ENCODE measurements around the gene ADTRP. TPM values are rescaled to one million over a fixed set of nuclear protein-coding genes. Genes with fewer than 3 reads are reported as not detected.

ADTRP gene
- total RNA-seq, 1 experiment from 2014 or later = 0.86 TPM

DNA sequence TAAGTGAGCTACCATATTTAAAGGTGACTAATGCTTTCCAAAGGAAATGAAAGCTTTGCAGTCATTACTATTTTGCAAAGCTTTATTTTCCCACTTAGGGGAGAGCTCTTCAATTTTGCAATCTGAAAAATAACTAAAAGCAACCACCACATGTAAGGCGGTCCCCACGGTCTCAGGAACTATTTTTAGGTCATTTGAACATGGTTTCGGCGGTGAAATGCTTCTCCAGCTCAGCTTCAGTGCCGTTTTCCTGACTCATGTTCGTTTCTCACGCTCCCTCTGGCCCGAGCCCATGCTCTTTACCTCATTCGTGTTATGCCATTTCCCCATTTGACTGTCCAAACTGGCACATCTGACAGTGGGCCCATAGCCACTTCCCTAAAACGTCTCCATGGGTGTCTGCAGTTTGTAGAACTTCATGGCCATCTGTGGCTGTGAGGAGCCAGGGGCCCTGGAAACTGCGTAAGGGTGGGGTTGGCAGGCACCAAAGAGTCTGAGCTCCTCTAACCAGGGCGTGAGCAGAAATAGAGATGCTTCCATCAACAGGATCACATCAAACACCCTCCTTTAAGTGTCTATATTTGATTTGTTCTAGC is 46.5 kb downstream of the ADTRP start:
- ChIA-PET RAD21 (ENCODE audit: low non-redundant PET in 1 of 2, low total read pairs in 2 of 2, uncharacterized antibody in 2 of 2, unreplicated experiment in 2 of 2) (no interaction called here), CTCF (no interaction called here), POLR2A (no interaction called here)
- H3K79me2 ChIP-seq (ENCODE audit: insufficient read depth, low read length) = no peaks in the 10 kb centered on the region
- no peaks in the 10 kb centered on the region for H3K9me2 ChIP-seq (ENCODE audit: insufficient read depth)
- no TSS peak for BruUV-seq (replicated peaks)
- TF ChIP-seq, protein P1, sequence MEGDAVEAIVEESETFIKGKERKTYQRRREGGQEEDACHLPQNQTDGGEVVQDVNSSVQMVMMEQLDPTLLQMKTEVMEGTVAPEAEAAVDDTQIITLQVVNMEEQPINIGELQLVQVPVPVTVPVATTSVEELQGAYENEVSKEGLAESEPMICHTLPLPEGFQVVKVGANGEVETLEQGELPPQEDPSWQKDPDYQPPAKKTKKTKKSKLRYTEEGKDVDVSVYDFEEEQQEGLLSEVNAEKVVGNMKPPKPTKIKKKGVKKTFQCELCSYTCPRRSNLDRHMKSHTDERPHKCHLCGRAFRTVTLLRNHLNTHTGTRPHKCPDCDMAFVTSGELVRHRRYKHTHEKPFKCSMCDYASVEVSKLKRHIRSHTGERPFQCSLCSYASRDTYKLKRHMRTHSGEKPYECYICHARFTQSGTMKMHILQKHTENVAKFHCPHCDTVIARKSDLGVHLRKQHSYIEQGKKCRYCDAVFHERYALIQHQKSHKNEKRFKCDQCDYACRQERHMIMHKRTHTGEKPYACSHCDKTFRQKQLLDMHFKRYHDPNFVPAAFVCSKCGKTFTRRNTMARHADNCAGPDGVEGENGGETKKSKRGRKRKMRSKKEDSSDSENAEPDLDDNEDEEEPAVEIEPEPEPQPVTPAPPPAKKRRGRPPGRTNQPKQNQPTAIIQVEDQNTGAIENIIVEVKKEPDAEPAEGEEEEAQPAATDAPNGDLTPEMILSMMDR (IDR thresholded peaks at IDR 0.05 in 2 of 3, conservative IDR thresholded peaks at IDR 0.05 in 1 of 3; ENCODE audit: borderline replicate concordance in 1 of 3, insufficient read depth in 1 of 3, low read depth in 2 of 3, low read length in 2 of 3) = no peak
- no peak for TF ChIP-seq YY1 (IDR thresholded peaks at IDR 0.05; ENCODE audit: extremely low read depth, insufficient replicate concordance, low read depth, low read length)
- TF ChIP-seq EZH2phosphoT487 (IDR thresholded peaks at IDR 0.05; ENCODE audit: borderline replicate concordance) = no peak
- no peak for TF ChIP-seq ZNF274 (IDR thresholded peaks at IDR 0.05; ENCODE audit: low read depth, low read length)
- TF ChIP-seq ELF1 (IDR thresholded peaks at IDR 0.05; ENCODE audit: borderline replicate concordance, low read depth) = no peak
- no peaks in the 10 kb centered on the region for H3K36me3 ChIP-seq (ENCODE audit: control insufficient read depth in 1 of 2, insufficient read depth in 2 of 2, low read length in 2 of 2)
- DNase-seq (ENCODE audit: low read depth, low spot score) (no peak), ATAC-seq (no peak)
- no peak overlapping the region for H3K4me2 ChIP-seq (ENCODE audit: low read length)
- H3K9me3 ChIP-seq (ENCODE audit: control insufficient read depth in 1 of 2, insufficient read depth in 1 of 2, low read depth in 1 of 2, low read length in 2 of 2) = no peaks in the 10 kb centered on the region
- H3K27ac ChIP-seq (ENCODE audit: low read depth, low read length) = no peak overlapping the region
- no peaks in the 10 kb centered on the region for H3K4me1 ChIP-seq (ENCODE audit: control insufficient read depth in 1 of 2, insufficient read depth in 2 of 2, low read length in 2 of 2)
- no peak overlapping the region for H3K9ac ChIP-seq (ENCODE audit: low read length)
- H2AFZ ChIP-seq (ENCODE audit: low read depth, low read length, poor library complexity, severe bottlenecking) = no peak overlapping the region
- no peak overlapping the region for H3K4me3 ChIP-seq (replicated peaks in 1 of 2; ENCODE audit: low read depth in 1 of 2, low read length in 2 of 2)
- H4K20me1 ChIP-seq (ENCODE audit: insufficient read depth) = no peaks in the 10 kb centered on the region
- intact Hi-C loops (cut with micrococcal nuclease) = no loop called here
- 0 out of 2 replicates have a peak, but pooled peaks cover 3% of the 10 kb centered on the region for H3K27me3 ChIP-seq (ENCODE audit: insufficient read depth, low read length)

DNA sequence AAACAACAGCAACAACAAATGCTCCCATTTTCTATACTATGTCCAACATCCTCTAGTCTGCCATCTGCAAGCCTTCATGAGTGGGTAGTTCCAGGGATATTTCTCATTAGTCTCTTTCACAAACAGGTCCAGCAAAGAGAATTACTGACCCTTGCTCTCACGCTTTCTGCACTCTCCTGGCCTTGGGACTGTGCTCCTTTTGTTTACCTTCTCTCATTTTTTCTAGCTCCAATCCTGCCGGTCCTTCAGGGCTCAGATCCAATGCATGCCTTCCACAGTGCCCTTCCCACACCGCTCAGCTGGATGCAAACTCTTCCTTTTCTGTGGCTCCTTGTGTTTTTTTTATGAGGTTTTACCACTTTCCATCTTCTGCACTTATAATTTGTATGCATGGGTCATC is 47.2 kb downstream of the ADTRP start:
- Histone ChIP-seq H3K9me2 (ENCODE audit: insufficient read depth) (no peaks in the 10 kb centered on the region), H3K27me3 (ENCODE audit: insufficient read depth, low read length) (0 out of 2 replicates have a peak, but pooled peaks cover 3% of the 10 kb centered on the region), H3K79me2 (ENCODE audit: insufficient read depth, low read length) (no peaks in the 10 kb centered on the region), H2AFZ (ENCODE audit: low read depth, low read length, poor library complexity, severe bottlenecking) (no peak overlapping the region), H3K36me3 (ENCODE audit: control insufficient read depth in 1 of 2, insufficient read depth in 2 of 2, low read length in 2 of 2) (no peaks in the 10 kb centered on the region), H4K20me1 (ENCODE audit: insufficient read depth) (no peaks in the 10 kb centered on the region), H3K4me1 (ENCODE audit: control insufficient read depth in 1 of 2, insufficient read depth in 2 of 2, low read length in 2 of 2) (no peaks in the 10 kb centered on the region), H3K27ac (ENCODE audit: low read depth, low read length) (no peak overlapping the region), H3K9ac (ENCODE audit: low read length) (no peak overlapping the region), H3K9me3 (ENCODE audit: control insufficient read depth in 1 of 2, insufficient read depth in 1 of 2, low read depth in 1 of 2, low read length in 2 of 2) (no peaks in the 10 kb centered on the region), H3K4me3 (replicated peaks in 1 of 2; ENCODE audit: low read depth in 1 of 2, low read length in 2 of 2) (no peak overlapping the region), H3K4me2 (ENCODE audit: low read length) (no peak overlapping the region)
- CTCF ChIA-PET = no interaction called here
- RAD21 ChIA-PET (ENCODE audit: low non-redundant PET in 1 of 2, low total read pairs in 2 of 2, uncharacterized antibody in 2 of 2, unreplicated experiment in 2 of 2) = no interaction called here
- DNase-seq (ENCODE audit: low read depth, low spot score) (no peak), ATAC-seq (no peak)
- POLR2A ChIA-PET = no interaction called here
- intact Hi-C loops (cut with micrococcal nuclease) = no loop called here
- BruUV-seq (replicated peaks) = no TSS peak
- no peak for TF ChIP-seq CBX3 (IDR thresholded peaks at IDR 0.05; ENCODE audit: low read depth)
- no peak for TF ChIP-seq CEBPB (IDR thresholded peaks at IDR 0.05; ENCODE audit: low read depth)
- TF ChIP-seq RAD21 (IDR thresholded peaks at IDR 0.05; ENCODE audit: low read depth) = no peak
- TF ChIP-seq, protein P2, sequence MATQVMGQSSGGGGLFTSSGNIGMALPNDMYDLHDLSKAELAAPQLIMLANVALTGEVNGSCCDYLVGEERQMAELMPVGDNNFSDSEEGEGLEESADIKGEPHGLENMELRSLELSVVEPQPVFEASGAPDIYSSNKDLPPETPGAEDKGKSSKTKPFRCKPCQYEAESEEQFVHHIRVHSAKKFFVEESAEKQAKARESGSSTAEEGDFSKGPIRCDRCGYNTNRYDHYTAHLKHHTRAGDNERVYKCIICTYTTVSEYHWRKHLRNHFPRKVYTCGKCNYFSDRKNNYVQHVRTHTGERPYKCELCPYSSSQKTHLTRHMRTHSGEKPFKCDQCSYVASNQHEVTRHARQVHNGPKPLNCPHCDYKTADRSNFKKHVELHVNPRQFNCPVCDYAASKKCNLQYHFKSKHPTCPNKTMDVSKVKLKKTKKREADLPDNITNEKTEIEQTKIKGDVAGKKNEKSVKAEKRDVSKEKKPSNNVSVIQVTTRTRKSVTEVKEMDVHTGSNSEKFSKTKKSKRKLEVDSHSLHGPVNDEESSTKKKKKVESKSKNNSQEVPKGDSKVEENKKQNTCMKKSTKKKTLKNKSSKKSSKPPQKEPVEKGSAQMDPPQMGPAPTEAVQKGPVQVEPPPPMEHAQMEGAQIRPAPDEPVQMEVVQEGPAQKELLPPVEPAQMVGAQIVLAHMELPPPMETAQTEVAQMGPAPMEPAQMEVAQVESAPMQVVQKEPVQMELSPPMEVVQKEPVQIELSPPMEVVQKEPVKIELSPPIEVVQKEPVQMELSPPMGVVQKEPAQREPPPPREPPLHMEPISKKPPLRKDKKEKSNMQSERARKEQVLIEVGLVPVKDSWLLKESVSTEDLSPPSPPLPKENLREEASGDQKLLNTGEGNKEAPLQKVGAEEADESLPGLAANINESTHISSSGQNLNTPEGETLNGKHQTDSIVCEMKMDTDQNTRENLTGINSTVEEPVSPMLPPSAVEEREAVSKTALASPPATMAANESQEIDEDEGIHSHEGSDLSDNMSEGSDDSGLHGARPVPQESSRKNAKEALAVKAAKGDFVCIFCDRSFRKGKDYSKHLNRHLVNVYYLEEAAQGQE (IDR thresholded peaks at IDR 0.05; ENCODE audit: low read depth) = no peak
- TF ChIP-seq EZH2 (IDR thresholded peaks at IDR 0.05) = no peak
- no peak for TF ChIP-seq ZFX (IDR thresholded peaks at IDR 0.05)
- TF ChIP-seq, protein P1 (IDR thresholded peaks at IDR 0.05 in 2 of 3, conservative IDR thresholded peaks at IDR 0.05 in 1 of 3; ENCODE audit: borderline replicate concordance in 1 of 3, insufficient read depth in 1 of 3, low read depth in 2 of 3, low read length in 2 of 3) = no peak

All from HCT116 (cell line).